ENCODE data around the gene LRRFIP2.

GRCh38 chr3:37174532-37175126 is at the start of gene LRRFIP2:
- TF ChIP-seq CTCF (IDR thresholded peaks at IDR 0.05) = no peak
- no peak for TF ChIP-seq POLR2A (IDR thresholded peaks at IDR 0.05)
- TF ChIP-seq EP300 (IDR thresholded peaks at IDR 0.05) = no peak
- TF ChIP-seq POLR2AphosphoS5 (IDR thresholded peaks at IDR 0.05) = no peak

Measured in upper lobe of left lung (tissue), 4 donors.